B cell (primary cell): ENCODE measurements around the gene ITPK1.

ENCODE experiments used
- EZH2 ChIP-seq: IDR thresholded peaks from 2 replicates; pipeline ENCODE4 v1.6.1; 2012; ENCODE audit warnings: borderline replicate concordance, low read depth, mild to moderate bottlenecking, moderate library complexity, low read length; ENCODE audit not compliant: insufficient read depth, poor library complexity, severe bottlenecking
- TF ChIP-seq, protein P1 (sequence below): fragments of 200-600 bp; IDR thresholded peaks from one replicate; pipeline ENCODE4 v1.8.0; 2022; ENCODE audit warnings: antibody characterized with exemption, mild to moderate bottlenecking

DNA sequence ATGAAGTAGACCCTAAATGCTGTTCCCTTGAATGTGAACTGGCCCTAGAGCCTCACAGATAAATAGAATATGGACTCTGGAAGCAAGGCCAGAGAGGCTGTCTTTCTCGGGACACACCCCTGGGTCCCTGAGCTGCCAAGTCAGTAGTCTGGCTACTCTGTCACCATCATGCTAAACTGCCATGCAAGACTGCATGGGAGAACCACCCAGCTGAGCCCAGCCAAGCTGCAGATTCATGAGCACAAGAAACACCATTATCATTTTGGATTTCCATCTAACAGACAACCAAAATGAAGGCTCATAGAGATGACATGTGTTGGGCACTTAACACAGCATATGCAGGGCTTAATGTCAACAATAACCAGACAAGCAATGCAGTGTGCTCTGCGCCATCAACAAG is 139.5 kb downstream of the ITPK1 start:
- TF ChIP-seq EZH2, result no peak
- TF ChIP-seq, protein P1, sequence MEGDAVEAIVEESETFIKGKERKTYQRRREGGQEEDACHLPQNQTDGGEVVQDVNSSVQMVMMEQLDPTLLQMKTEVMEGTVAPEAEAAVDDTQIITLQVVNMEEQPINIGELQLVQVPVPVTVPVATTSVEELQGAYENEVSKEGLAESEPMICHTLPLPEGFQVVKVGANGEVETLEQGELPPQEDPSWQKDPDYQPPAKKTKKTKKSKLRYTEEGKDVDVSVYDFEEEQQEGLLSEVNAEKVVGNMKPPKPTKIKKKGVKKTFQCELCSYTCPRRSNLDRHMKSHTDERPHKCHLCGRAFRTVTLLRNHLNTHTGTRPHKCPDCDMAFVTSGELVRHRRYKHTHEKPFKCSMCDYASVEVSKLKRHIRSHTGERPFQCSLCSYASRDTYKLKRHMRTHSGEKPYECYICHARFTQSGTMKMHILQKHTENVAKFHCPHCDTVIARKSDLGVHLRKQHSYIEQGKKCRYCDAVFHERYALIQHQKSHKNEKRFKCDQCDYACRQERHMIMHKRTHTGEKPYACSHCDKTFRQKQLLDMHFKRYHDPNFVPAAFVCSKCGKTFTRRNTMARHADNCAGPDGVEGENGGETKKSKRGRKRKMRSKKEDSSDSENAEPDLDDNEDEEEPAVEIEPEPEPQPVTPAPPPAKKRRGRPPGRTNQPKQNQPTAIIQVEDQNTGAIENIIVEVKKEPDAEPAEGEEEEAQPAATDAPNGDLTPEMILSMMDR, result no peak
